A549 (cell line): ENCODE results near the gene FOXC2. TPM values are rescaled to one million over a fixed set of nuclear protein-coding genes. Genes with fewer than 3 reads are reported as not detected.

ENCODE experiments used
- ATAC-seq, 2 experiments: fragments of 200-7000 bp in 1 of 2; fragments of >200 bp in 1 of 2; cut with Nextera tagmentation in 1 of 2; cut with Tn5 transposase in 1 of 2; 3 replicates each; pipeline versions ENCODE4 v1.8.0 to v1.9.1; 2018 to 2020; ENCODE audit warnings: mild to moderate bottlenecking in 1 of 2, moderate library complexity in 1 of 2
- CTCF ChIA-PET: fragments of 300-600 bp; sonication (Branson Sonifier 250); formaldehyde crosslinking; extraction: SDS; loops from one replicate; lab custom pipeline; 2021; ENCODE audit warnings: antibody characterized with exemption, inconsistent platforms; lab: Yijun Ruan, JAX
- POLR2A ChIA-PET: fragments of 350-600 bp; formaldehyde crosslinking; extraction: SDS; loops from one replicate; lab custom pipeline; 2021; ENCODE audit warnings: antibody characterized with exemption, inconsistent platforms; lab: Yijun Ruan, JAX
- DNase-seq, 2 experiments: peaks; one replicate each; pipeline versions ENCODE4 v3.0.0 to v3.0.0-alpha.2; 2011 to 2016; ENCODE audit warnings: low read depth in 1 of 2, low spot score in 1 of 2
- FAIRE-seq: peaks from 2 replicates; lab custom pipeline; 2011; peaks lifted over from hg19 to GRCh38; lab: Jason Lieb, UNC
- H3K27ac ChIP-seq, 2 experiments: fragments of >200 bp; sonication (Bioruptor Twin); formaldehyde crosslinking; 3 replicates each; pipeline ENCODE4 v1.5.1; 2016 to 2017
- H3K4me1 ChIP-seq: fragments of >200 bp; sonication (Bioruptor Twin); formaldehyde crosslinking; 3 replicates; pipeline ENCODE4 v1.6.1; 2016
- H3K4me2 ChIP-seq: fragments of >200 bp; sonication (Bioruptor Twin); formaldehyde crosslinking; 3 replicates; pipeline ENCODE4 v1.6.1; 2016
- H3K4me3 ChIP-seq: fragments of >200 bp; sonication (Bioruptor Twin); formaldehyde crosslinking; 3 replicates; pipeline ENCODE4 v1.5.1; 2016
- H3K9me3 ChIP-seq: fragments of >200 bp; sonication (Bioruptor Twin); formaldehyde crosslinking; 3 replicates; pipeline ENCODE4 v1.6.1; 2016
- CBX2 ChIP-seq: fragments of 200-600 bp; sonication (generic); IDR thresholded peaks from 2 replicates; pipeline ENCODE4 v1.6.1; 2016; ENCODE audit warnings: low read depth, mild to moderate bottlenecking, borderline replicate concordance
- CBX8 ChIP-seq: fragments of 200-600 bp; sonication (generic); IDR thresholded peaks from 2 replicates; pipeline ENCODE4 v1.6.1; 2016
- CHD2 ChIP-seq: fragments of 150-350 bp; IDR thresholded peaks from 2 replicates; pipeline ENCODE4 v1.6.1; 2014; ENCODE audit warnings: low read length; ENCODE audit not compliant: partially characterized antibody
- EHF ChIP-seq: fragments of 250-450 bp; sonication (Bioruptor Pico); IDR thresholded peaks from 2 replicates; pipeline ENCODE4 v1.5.0; 2020; ENCODE audit warnings: mild to moderate bottlenecking
- FOXS1 ChIP-seq: fragments of 250-450 bp; sonication (Bioruptor Pico); IDR thresholded peaks from 2 replicates; pipeline ENCODE4 v1.5.0; 2020; ENCODE audit warnings: mild to moderate bottlenecking, moderate library complexity
- HOXB13 ChIP-seq: fragments of 250-450 bp; sonication (Bioruptor Pico); IDR thresholded peaks from 2 replicates; pipeline ENCODE4 v1.5.0; 2020; ENCODE audit warnings: low read depth, mild to moderate bottlenecking, moderate library complexity
- KDM5A ChIP-seq: fragments of 200-600 bp; sonication (generic); IDR thresholded peaks from 2 replicates; pipeline ENCODE4 v1.6.1; 2016; ENCODE audit warnings: antibody characterized with exemption, mild to moderate bottlenecking
- MYC ChIP-seq: IDR thresholded peaks from 2 replicates; pipeline ENCODE4 v1.6.1; 2012; ENCODE audit warnings: mild to moderate bottlenecking, inconsistent platforms, low read length, improper control_type of control experiment, borderline replicate concordance
- NFE2L2 ChIP-seq: fragments of 150-350 bp; conservative IDR thresholded peaks from 2 replicates; pipeline ENCODE4 v1.6.1; 2014; ENCODE audit warnings: low read length
- NR3C1 ChIP-seq: fragments of >200 bp; sonication (Bioruptor Twin); formaldehyde crosslinking; IDR thresholded peaks from 3 replicates; pipeline ENCODE4 v1.6.1; 2017
- POLR2A ChIP-seq: IDR thresholded peaks from 2 replicates; pipeline ENCODE4 v1.6.1; 2012; ENCODE audit warnings: mild to moderate bottlenecking, low read length
- POLR2AphosphoS2 ChIP-seq: conservative IDR thresholded peaks from 2 replicates; pipeline ENCODE4 v1.6.1; 2012; ENCODE audit warnings: low read length, improper control_type of control experiment, inconsistent platforms
- RFX5 ChIP-seq: fragments of 450-650 bp; IDR thresholded peaks from 2 replicates; pipeline ENCODE4 v1.7.1; 2014; ENCODE audit warnings: antibody characterized with exemption, mild to moderate bottlenecking, moderate library complexity
- ZNF302 ChIP-seq: fragments of 250-450 bp; sonication (Bioruptor Pico); IDR thresholded peaks from 2 replicates; pipeline ENCODE4 v1.9.0; 2021; ENCODE audit warnings: inconsistent platforms, mild to moderate bottlenecking, moderate library complexity
- ZSCAN20 ChIP-seq: fragments of 250-450 bp; sonication (Bioruptor Pico); IDR thresholded peaks from 2 replicates; pipeline ENCODE4 v1.8.0; 2022; ENCODE audit warnings: mild to moderate bottlenecking, moderate library complexity
- WGBS: methylation state at CpG from one replicate; pipeline ENCODE4 v1.1.6; 2017; ENCODE audit errors: missing lambda C conversion rate; 5-methylcytosine and 5-hydroxymethylcytosine counted together
- polyA plus RNA-seq, 4 experiments: library from polyadenylated mRNA; depleted of rRNA in 3 of 4; stranded (reverse); fragments of >200 nt; fragmentation: RNase III in 1 of 4; extraction: RNeasy Plus Mini Kit Qiagen cat#74134 plus additional on column Dnase treatment in 1 of 4; gene quantifications; 2 replicates in 3 of 4; 3 replicates in 1 of 4; pipeline ENCODE4 v1.2.3, GENCODE V29; 2011 to 2017
- TF ChIP-seq, protein P1 (sequence below): IDR thresholded peaks from 2 replicates; pipeline ENCODE4 v1.6.1; 2012; ENCODE audit warnings: low read depth, borderline replicate concordance
- TF ChIP-seq, protein P2 (sequence below): IDR thresholded peaks from 2 replicates; pipeline ENCODE4 v1.6.1; 2012
- TF ChIP-seq, protein P3 (sequence below): fragments of 250-450 bp; sonication (Bioruptor Pico); IDR thresholded peaks from 2 replicates; pipeline ENCODE4 v1.5.0; 2021; ENCODE audit warnings: mild to moderate bottlenecking, moderate library complexity, borderline replicate concordance
- TF ChIP-seq, protein P4 (sequence below): fragments of >200 bp; sonication (Bioruptor Twin); formaldehyde crosslinking; IDR thresholded peaks from 3 replicates; pipeline ENCODE4 v1.6.1; 2016

Gene FOXC2
- polyA plus RNA-seq, 2 of the 4 experiments (the other 2 are of a cell fraction): 0.06 to 0.28 TPM

DNA sequence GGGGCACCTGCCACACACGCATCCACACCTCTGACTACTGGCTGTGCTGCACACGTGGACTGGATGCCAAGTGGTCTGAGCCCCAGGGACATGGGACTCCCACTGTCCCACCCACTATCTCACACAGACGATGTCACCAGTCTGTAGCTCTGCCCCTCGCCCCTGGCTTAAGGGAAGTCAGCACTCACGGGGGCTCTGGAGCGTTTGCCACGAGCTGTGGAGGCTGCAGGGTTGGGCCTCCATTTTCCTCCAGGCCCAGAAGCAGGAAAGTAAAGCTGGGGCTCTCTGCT, 34.2 kb upstream of the FOXC2 start:
- no peak for ATAC-seq
- no peak overlapping the region for H3K4me3 ChIP-seq
- CTCF ChIA-PET: interaction anchor here (1.0 to 6.3 kb wide), 2 partner anchors 14 to 460 kb away, joined by 5 to 66 read pairs; no protein-coding TSS in a partner anchor
- POLR2A ChIA-PET: no interaction called here
- H3K4me2 ChIP-seq: no peak overlapping the region
- peaks cover 3% of the 10 kb centered on the region; the same call in 1 of the 3 replicates for H3K9me3 ChIP-seq
- 88% methylated on average over 7 of the region's 7 CpGs for WGBS
- no peak for TF ChIP-seq CHD2
- no peak for TF ChIP-seq NR3C1
- TF ChIP-seq, protein P1, sequence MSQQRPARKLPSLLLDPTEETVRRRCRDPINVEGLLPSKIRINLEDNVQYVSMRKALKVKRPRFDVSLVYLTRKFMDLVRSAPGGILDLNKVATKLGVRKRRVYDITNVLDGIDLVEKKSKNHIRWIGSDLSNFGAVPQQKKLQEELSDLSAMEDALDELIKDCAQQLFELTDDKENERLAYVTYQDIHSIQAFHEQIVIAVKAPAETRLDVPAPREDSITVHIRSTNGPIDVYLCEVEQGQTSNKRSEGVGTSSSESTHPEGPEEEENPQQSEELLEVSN: no peak
- TF ChIP-seq HOXB13 (CRISPR knock-in tag): no peak
- no peak for TF ChIP-seq CBX2
- TF ChIP-seq MYC: no peak
- no peak for TF ChIP-seq KDM5A
- no peak for TF ChIP-seq ZNF302 (CRISPR knock-in tag)
- no peak for TF ChIP-seq FOXS1 (CRISPR knock-in tag)
- TF ChIP-seq ZSCAN20: no peak
- TF ChIP-seq RFX5: no peak
- no peak for TF ChIP-seq EHF (CRISPR knock-in tag)
- no peak for TF ChIP-seq CBX8
- DNase-seq: no peak
- no peak overlapping the region for H3K27ac ChIP-seq
- no peak for FAIRE-seq
- H3K4me1 ChIP-seq: no peaks in the 10 kb centered on the region

DNA sequence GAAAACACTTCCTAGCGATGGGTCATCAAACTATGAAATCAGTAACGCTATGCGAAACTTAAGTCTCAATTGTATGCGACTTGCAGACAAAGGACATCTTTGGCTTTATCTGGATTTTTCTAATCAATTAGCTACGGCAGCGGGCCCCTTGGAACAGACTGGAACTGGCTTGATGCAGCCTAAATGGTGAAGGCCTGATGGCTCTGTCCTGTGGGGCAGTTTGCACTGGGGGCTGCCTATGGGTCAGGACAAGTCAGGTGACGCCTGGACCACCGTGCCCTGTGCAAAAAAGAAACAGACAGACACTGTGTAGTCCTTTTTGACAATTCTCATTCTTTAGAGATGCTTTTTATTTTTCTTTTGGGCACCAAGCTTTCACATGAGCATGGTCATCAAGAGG, 33.6 kb upstream of the FOXC2 start:
- DNase-seq (no peak), FAIRE-seq (no peak)

DNA sequence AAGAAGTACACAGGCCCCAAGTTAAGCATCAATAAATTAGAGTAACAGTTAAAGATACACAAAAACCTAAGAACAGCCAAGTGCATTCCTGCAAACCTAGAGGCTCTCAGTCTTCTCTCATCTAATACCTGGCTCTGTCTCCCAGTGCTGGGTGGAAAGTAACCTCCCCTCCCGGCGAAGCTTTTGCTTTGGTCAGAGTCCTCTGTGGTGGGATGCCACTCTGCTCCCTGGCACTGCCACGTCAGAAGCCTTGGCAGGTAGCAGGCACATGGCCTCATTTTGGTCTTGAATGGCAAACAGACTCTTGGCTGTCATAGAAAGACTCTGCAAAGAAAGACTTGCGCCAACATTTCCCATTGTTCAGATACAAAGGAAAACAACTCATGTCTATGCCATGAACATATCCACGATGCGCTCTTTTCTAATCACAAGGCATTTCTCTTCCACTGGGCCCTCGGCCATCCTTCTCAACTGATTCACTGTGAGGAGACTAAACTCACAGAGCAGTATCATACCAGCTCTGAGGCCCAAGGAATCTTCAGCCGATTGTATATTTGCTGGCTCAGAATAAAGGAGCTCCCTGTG, 32.8 kb upstream of the FOXC2 start:
- Histone ChIP-seq H3K4me1 (no peaks in the 10 kb centered on the region), H3K27ac (no peak overlapping the region), H3K4me2 (no peak overlapping the region), H3K9me3 (no peaks in the 10 kb centered on the region), H3K4me3 (no peak overlapping the region)
- FAIRE-seq (no peak), DNase-seq (no peak), ATAC-seq (no peak)
- CTCF ChIA-PET: interaction anchor here (1.4 to 1.8 kb wide), 2 partner anchors 14 to 16 kb away, joined by 5 to 6 read pairs; no protein-coding TSS in a partner anchor
- POLR2A ChIA-PET: no interaction called here
- WGBS: 87% methylated on average over 8 of the region's 8 CpGs
- TF ChIP-seq, protein P2, sequence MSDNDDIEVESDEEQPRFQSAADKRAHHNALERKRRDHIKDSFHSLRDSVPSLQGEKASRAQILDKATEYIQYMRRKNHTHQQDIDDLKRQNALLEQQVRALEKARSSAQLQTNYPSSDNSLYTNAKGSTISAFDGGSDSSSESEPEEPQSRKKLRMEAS: no peak
- TF ChIP-seq RFX5 (no peak), POLR2A (no peak)

More for the DNA sequence above, 33.6 kb upstream of the FOXC2 start:
- ChIA-PET POLR2A (no interaction called here), CTCF (interaction anchor here (1.0 to 1.8 kb wide), 3 partner anchors 13 to 460 kb away, joined by 5 to 6 read pairs (median 5); no protein-coding TSS in a partner anchor)
- no peak overlapping the region for H3K4me2 ChIP-seq
- no peaks in the 10 kb centered on the region for H3K4me1 ChIP-seq
- ATAC-seq: no peak
- TF ChIP-seq, protein P3, sequence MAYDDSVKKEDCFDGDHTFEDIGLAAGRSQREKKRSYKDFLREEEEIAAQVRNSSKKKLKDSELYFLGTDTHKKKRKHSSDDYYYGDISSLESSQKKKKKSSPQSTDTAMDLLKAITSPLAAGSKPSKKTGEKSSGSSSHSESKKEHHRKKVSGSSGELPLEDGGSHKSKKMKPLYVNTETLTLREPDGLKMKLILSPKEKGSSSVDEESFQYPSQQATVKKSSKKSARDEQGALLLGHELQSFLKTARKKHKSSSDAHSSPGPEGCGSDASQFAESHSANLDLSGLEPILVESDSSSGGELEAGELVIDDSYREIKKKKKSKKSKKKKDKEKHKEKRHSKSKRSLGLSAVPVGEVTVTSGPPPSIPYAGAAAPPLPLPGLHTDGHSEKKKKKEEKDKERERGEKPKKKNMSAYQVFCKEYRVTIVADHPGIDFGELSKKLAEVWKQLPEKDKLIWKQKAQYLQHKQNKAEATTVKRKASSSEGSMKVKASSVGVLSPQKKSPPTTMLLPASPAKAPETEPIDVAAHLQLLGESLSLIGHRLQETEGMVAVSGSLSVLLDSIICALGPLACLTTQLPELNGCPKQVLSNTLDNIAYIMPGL (CRISPR knock-in tag): no peak
- TF ChIP-seq, protein P4, sequence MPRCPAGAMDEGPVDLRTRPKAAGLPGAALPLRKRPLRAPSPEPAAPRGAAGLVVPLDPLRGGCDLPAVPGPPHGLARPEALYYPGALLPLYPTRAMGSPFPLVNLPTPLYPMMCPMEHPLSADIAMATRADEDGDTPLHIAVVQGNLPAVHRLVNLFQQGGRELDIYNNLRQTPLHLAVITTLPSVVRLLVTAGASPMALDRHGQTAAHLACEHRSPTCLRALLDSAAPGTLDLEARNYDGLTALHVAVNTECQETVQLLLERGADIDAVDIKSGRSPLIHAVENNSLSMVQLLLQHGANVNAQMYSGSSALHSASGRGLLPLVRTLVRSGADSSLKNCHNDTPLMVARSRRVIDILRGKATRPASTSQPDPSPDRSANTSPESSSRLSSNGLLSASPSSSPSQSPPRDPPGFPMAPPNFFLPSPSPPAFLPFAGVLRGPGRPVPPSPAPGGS: no peak
- TF ChIP-seq CHD2 (no peak), POLR2AphosphoS2 (no peak), NFE2L2 (no peak)
- TF ChIP-seq, protein P2: no peak
- 96% methylated on average over 8 of the region's 8 CpGs for WGBS
- no peak overlapping the region for H3K27ac ChIP-seq
- H3K4me3 ChIP-seq: no peak overlapping the region
- H3K9me3 ChIP-seq: no peaks in the 10 kb centered on the region; the same call in 2 of the 3 replicates
